SW 1271 (cell line): ENCODE data around the gene FOXE1.
A peak's percentile ranks its signal among the peaks of the same experiment; 100 is the strongest.

Experiments used
- DNase-seq, 2 experiments: peaks; one replicate each; lab custom pipeline; 2025; lab: John Stamatoyannopoulos, UW

Gene FOXE1

DNA sequence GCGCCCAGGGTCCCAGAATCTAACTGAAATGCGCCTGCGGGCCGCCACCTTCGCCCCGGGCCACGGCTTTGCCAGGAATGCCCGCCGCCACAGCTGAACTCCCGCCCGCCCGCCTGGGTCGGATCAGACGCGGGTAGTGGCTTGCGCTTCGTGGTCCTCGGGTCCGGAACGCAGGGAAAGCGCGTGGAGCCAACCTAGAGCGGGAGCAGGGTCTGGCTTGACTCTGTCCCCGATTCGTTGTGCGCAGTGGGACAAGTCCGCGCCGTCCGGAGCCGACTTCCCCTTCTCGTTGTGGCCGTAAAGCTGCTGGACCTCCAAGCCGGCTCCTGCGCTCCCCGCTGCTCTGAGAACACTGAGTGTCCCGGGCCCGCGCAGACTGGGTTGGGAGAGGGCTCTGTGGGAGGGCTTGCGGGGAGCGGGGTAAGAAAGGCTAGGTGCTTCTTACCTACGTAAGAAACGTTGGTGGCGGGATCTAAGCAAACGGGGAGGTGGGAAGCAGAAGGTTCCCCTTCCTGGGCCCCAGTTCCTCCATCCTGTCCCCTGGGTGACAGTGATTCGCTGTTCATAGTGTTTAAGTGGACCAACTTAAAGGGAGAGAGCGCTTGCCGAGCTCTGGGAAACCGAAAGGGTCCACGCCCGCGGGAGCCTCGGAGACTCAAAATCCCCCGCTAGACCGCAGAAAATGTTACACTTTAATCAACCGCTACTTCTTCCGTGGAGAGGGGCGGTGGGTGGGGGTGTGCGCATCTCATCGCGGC, 4.4 kb upstream of the FOXE1 start:
- DNase-seq = no peak

DNA sequence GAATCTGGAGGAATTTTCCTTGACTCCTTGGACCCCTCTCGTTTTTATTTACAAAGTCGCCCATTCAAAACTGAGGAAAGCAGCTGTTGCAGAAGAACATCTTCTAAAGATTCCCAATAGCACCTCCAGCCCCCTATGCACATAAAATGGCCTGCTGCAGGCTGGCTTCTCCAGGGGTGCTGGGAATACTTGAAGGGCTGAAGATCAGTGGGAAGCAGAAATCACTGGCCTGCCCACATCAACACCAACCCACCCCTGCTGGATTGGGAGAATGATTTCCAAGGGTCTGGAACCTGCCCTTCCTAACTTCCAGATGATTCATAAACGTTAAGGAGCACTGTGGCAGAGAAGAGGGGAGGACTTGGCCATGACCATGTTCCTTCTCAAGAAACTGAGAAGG, 3.0 kb upstream of the FOXE1 start:
- DNase-seq = no peak

DNA sequence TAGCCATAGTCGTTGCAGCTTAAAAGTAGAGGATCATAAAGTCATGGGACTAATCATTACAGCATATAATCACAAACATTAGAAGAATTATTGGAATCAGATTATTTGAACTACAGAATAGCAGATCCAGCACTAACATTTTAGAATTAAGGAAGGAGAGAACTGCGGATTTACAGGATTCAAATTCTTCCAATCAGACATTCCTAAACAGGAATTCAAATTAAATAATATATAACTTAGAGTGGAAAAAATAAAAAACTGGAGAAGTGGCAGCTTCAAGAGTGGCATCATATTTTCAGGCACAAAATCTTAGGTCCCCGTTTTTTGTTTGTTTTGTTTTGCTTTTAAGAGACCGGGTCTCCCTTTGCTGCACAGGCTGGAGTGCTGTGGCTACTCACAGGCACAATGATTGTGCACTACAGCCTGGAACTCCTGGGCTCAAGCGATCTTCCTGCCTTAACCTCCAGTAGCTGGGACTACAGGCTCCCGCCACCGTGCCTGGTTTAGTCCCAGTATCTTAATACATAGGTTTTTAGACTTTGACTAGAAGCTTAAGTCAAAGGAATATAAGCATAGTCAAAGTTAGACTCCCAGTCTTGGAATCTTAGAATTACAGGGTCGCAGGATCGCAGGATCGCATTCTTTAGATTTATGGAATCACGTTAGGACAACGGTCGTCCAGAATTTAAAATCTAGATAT, 2.1 kb upstream of the FOXE1 start:
- no peak for DNase-seq

DNA sequence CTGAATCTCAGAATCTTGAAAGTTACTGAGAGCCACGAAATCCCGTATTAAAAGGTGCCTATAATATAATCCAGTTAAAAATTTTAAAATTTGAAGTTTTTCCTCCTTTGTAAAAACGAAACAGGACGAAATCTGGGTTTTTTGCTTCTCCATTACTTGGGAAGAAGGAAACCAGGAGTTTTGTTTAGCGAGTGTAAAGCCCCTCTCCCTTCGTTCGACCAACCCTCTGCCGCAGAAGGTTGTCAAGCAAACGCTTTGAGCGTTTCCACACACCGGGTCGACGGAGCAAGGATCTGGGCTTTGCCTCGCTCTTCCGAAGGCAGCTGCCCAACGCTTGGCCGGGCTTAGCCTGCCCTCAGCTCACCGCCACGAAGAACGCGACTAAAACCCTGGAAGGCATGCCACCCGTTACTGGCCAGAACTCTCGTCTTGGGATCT, 1.6 kb upstream of the FOXE1 start:
- DNase-seq = no peak

DNA sequence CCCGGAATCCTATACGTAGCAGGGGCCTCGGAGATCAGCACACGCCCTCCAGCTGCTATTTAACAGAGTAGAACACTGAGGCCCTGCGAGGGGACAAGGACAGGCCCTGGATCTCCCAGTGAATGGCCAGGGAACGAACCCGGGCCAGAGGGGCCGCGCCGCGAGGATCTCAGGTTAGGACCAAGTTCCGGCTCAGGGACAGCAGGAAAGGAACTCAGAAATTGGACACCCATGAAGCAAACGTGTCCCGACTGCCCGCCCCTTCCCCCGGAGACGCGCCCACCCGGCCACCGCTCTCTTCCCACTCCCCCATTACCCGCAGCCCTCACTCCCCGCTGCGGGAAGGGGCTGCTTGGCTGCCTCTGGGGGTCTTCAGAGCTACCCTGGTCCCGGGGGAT, 1.0 kb upstream of the FOXE1 start:
- DNase-seq = no peak

DNA sequence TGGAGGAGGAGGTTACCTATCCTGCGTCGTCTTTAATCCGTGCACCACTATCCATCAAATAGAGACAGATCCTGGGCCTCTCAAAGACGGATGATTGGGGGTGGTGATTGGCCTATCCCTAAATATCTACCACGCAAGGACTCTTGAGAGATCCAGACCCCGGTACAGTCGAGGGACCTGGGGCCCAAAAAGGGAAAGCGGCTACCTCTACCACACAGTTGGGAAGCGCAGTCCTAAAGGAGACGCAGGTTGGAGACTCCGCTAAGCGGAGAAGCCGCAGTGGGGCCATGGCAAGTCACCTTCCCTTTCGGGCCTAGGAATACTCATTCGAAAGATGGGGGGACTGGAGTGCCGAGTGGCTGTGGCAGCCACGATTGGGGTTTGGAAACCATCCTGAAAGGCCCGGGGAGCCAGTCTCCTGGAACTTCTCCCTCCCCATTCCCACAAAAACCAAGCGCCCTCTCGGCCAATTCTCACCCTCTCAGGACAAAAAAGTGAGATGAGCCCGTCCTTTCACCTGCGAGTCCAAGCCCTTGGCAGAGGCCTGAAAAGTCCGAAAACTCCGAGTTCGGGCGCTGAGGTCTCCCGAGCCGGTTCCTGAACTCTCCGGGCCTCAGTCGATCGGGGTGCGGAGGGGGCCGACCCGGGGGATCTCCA, 499 bp upstream of the FOXE1 start:
- DNase-seq = no peak

- DNase-seq = peak; percentile 36 to 83
Measured at GRCh38 chr9:97853844-97854695, 1.0 kb downstream of the FOXE1 start.

- no peak for DNase-seq
Measured at GRCh38 chr9:97854696-97855485, 1.9 kb downstream of the FOXE1 start.

GRCh38 chr9:97855486-97855875, 2.5 kb downstream of the FOXE1 start:
- DNase-seq = no peak

DNA sequence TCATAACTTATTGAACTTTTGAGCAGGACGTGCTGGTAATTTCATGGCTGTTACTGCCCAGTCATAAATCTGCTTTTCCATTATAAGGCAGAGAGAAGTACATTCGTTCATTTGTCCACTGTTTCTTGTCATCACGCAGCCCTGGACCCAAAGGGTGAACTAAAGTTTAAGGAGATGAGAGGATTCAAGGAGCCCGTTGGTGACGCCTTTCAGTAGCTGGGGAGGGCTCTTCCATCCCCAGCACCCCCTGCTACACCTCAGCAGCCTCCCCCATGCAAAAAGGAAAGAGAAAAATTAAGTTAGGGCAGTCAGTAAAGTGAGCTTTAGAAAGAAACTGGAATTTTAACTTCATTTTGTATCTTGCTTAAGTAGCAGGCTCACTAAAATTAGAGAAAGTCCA, 2.9 kb downstream of the FOXE1 start:
- DNase-seq = no peak

DNA sequence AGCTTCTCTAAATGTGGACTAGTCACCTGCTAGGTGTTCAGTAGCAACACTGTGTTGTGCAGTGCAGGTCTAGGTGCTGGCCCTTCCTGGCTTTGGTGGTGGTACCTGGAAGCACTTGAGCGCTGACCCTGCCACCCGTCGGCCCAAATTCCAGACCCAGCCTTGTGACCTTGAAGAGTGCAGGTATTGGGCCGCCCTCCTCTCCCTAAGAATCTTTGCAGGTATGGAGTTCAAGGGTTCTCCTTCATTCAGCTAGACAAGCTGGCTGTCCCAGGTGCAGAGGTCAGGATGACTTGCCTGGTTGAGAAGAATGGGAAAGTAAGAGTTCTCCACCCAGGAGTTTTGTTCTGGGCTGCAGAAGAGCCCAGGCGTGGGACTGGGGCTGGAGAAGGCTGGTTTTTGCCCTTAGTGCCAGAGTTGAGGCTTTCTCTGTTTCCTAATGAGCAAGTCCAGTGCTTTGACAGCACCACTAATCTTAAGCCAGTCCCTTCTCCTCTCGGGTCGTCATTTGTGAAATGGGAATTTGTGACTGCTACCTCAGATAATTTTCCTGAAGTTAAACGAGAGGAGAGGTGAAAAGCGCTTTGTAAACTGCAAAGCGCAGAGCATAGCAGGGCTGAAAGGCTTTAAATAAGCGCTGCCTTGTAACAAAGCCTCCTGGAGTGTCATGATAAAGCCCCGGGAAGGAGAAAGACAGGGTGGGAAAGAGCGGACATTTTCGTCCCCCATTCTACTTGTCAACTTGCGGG, 4.0 kb downstream of the FOXE1 start:
- no peak for DNase-seq

- DNase-seq = no peak
Measured at GRCh38 chr9:97857606-97858392, 4.8 kb downstream of the FOXE1 start.

GRCh38 chr9:97858393-97858713, 5.3 kb downstream of the FOXE1 start:
- DNase-seq = no peak

DNA sequence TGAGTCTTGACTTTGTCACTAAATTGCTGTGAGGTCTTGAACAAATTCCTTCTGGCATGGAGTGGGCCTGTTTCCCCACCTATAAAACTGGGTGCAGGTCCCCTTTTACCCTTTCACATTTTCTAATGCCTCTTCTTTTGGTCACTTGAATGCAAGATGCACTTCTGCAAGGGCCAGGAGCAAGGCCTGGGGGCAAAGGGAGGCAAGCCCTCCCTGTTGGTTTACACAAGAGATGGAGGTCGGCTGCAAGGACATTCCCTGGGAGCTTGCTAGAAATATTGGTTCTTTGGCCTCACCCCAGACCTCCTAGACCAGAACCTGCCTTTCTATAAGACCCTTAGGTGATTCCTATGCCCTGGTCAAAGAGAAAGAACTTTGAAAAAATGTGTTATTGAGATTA, 5.8 kb downstream of the FOXE1 start:
- no peak for DNase-seq

GRCh38 chr9:97859346-97859745, 6.3 kb downstream of the FOXE1 start:
- no peak for DNase-seq

DNA sequence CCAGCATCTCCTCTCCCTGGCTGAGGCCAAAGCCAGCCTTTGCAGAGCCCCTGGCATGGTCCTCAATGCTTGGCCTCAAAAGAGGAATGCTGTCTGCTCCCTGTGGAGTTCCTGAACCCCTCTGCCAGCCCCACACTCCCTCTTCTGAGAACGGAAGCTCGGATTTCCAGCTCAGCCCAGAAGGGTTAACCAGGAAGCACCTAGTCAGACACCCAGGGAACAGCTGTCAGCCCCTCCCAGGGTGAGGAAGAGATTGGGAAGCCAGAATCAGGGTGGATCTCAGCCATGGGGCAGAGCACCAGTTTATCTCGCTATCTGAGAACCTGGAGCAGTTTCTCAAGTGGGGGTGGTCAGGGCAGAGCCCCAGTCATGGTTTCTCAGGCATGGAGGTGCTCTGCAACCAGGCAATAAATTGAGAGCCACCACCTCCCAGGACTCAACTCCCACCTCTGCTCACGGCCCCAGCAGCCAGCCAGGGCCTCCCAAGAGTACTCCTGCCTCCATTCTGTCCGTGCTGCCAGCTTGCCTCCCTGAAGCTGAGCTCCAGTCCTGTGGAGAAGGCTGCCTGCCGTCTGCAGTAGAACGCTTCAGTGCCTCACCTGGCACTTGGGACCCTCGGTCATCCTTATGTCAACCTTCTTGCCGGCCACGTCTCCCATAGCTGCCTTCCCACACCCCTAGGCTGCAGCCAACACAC, 7.6 kb downstream of the FOXE1 start:
- no peak for DNase-seq

- DNase-seq = no peak
Measured at GRCh38 chr9:97861148-97861475, 8.1 kb downstream of the FOXE1 start.

DNA sequence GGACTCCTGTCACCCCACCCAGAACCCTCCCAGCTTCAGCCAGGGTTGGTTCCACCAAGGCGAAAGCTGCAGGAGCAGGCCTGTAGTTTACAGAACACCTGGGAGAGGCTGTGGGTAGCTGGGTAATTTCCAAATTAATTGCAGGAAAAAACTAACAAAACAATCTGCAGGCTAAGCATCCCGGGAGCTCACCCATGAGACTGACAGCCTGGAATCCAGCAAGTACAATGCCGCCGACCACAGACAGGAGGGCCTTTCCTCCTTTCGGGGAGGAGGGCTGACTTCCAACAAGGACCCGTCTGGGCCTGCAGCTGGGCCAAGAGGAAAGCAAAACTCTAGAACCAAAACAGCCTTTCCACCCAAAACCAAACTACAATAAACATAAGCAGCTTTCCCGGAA, 10.3 kb downstream of the FOXE1 start:
- no peak for DNase-seq

DNA sequence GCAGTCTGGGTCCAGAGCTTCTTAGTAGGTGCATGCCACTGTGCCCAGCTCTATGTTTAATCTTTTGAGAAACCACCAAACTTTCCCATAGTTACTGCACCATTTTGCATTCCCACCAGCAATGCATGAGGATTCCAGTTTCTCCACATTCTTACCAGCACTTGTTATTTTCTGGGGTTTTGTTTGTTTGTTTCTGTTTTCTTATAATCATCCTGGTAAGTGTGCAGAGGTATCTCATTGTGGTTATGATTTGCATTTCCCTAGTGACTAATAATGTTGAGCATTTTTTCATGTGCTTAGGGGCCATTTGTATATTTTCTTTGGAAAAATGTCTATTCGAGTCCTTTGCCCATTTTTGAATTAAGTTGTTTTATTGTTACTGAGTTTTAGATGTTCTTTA, 11.4 kb downstream of the FOXE1 start:
- DNase-seq = no peak

- DNase-seq = no peak
Measured at GRCh38 chr9:97866300-97866699, 13.3 kb downstream of the FOXE1 start.
